WTC11 (cell line): Measurements from ENCODE around the gene ID3. TPM values are rescaled to one million over a fixed set of nuclear protein-coding genes. Genes with fewer than 3 reads are reported as not detected.

Source experiments
- ATAC-seq: fragments of 200-7000 bp; cut with Tn5 transposase; 2 replicates; pipeline ENCODE4 v1.10.0; 2021; ENCODE audit warnings: mild to moderate bottlenecking, moderate library complexity
- CTCF ChIA-PET: fragments of 300-600 bp; sonication (Branson Sonifier 250); formaldehyde crosslinking; loops from one replicate; lab custom pipeline; 2021; ENCODE audit warnings: antibody characterized with exemption; lab: Charles Lee
- POLR2A ChIA-PET: fragments of 350-600 bp; sonication (Branson Sonifier 250); formaldehyde crosslinking; loops from one replicate; lab custom pipeline; 2021; ENCODE audit warnings: antibody characterized with exemption; lab: Charles Lee
- DNase-seq: peaks from one replicate; pipeline ENCODE4 v3.0.0; 2021; ENCODE audit warnings: low spot score
- H3K27ac Mint-ChIP-seq: 2 replicates; pipeline ENCODE4 v1.8.0; 2021; ENCODE audit warnings: mixed read lengths
- H3K27me3 Mint-ChIP-seq: 2 replicates; pipeline ENCODE4 v1.8.0; 2021; ENCODE audit warnings: low read depth, mild to moderate bottlenecking, moderate library complexity, mixed read lengths
- H3K36me3 Mint-ChIP-seq: 2 replicates; pipeline ENCODE4 v1.8.0; 2021; ENCODE audit warnings: mixed read lengths
- H3K4me1 Mint-ChIP-seq: 2 replicates; pipeline ENCODE4 v1.8.0; 2022; ENCODE audit warnings: mixed read lengths
- H3K4me3 Mint-ChIP-seq: 2 replicates; pipeline ENCODE4 v1.8.0; 2021; ENCODE audit warnings: mild to moderate bottlenecking, moderate library complexity, mixed read lengths
- H3K9me3 Mint-ChIP-seq: 2 replicates; pipeline ENCODE4 v1.8.0; 2021; ENCODE audit warnings: mixed read lengths
- ELF4 ChIP-seq: sonication (generic); formaldehyde crosslinking; IDR thresholded peaks from 2 replicates; pipeline ENCODE4 v1.8.1; 2022; ENCODE audit warnings: low read depth, mild to moderate bottlenecking, moderate library complexity, missing genetic modification reagents
- EMX1 ChIP-seq: fragments of 250-450 bp; sonication (Bioruptor Pico); IDR thresholded peaks from 2 replicates; pipeline ENCODE4 v1.8.0; 2021; ENCODE audit warnings: mild to moderate bottlenecking
- ERG ChIP-seq: fragments of 250-450 bp; sonication (Bioruptor Pico); IDR thresholded peaks from 2 replicates; pipeline ENCODE4 v1.8.0; 2021; ENCODE audit warnings: mild to moderate bottlenecking
- FOXJ3 ChIP-seq: sonication (generic); formaldehyde crosslinking; IDR thresholded peaks from 2 replicates; pipeline ENCODE4 v1.9.0; 2021; ENCODE audit warnings: missing genetic modification reagents, mild to moderate bottlenecking, borderline replicate concordance
- FOXK1 ChIP-seq: sonication (generic); formaldehyde crosslinking; IDR thresholded peaks from 2 replicates; pipeline ENCODE4 v1.8.0; 2022; ENCODE audit warnings: mild to moderate bottlenecking, moderate library complexity, missing genetic modification reagents
- FOXP4 ChIP-seq: sonication (generic); formaldehyde crosslinking; IDR thresholded peaks from 2 replicates; pipeline ENCODE4 v1.8.0; 2022; ENCODE audit warnings: mild to moderate bottlenecking, missing genetic modification reagents
- GABPB1 ChIP-seq: sonication (generic); formaldehyde crosslinking; IDR thresholded peaks from 2 replicates; pipeline ENCODE4 v1.8.1; 2023; ENCODE audit warnings: mild to moderate bottlenecking, missing genetic modification reagents
- IRF1 ChIP-seq: sonication (generic); formaldehyde crosslinking; IDR thresholded peaks from 2 replicates; pipeline ENCODE4 v1.8.0; 2023; ENCODE audit warnings: missing genetic modification reagents
- IRF2 ChIP-seq: sonication (generic); formaldehyde crosslinking; IDR thresholded peaks from 2 replicates; pipeline ENCODE4 v1.8.0; 2022; ENCODE audit warnings: low read depth, missing genetic modification reagents, borderline replicate concordance
- JAZF1 ChIP-seq: fragments of 250-450 bp; sonication (Bioruptor Pico); IDR thresholded peaks from 2 replicates; pipeline ENCODE4 v1.9.0; 2021; ENCODE audit warnings: moderate library complexity, mild to moderate bottlenecking, inconsistent platforms
- NFATC4 ChIP-seq: fragments of 250-450 bp; sonication (Bioruptor Pico); IDR thresholded peaks from 2 replicates; pipeline ENCODE4 v1.9.0; 2021; ENCODE audit warnings: mild to moderate bottlenecking
- OVOL2 ChIP-seq: fragments of 250-450 bp; sonication (Bioruptor Pico); IDR thresholded peaks from 2 replicates; pipeline ENCODE4 v1.9.0; 2021; ENCODE audit warnings: mild to moderate bottlenecking, borderline replicate concordance
- PRDM15 ChIP-seq: sonication (generic); formaldehyde crosslinking; IDR thresholded peaks from 2 replicates; pipeline ENCODE4 v1.8.0; 2022; ENCODE audit warnings: missing genetic modification reagents
- SMAD3 ChIP-seq: sonication (generic); formaldehyde crosslinking; IDR thresholded peaks from 2 replicates; pipeline ENCODE4 v1.8.0; 2022; ENCODE audit warnings: missing genetic modification reagents, mild to moderate bottlenecking, borderline replicate concordance
- SP1 ChIP-seq: sonication (generic); formaldehyde crosslinking; conservative IDR thresholded peaks from 2 replicates; pipeline ENCODE4 v1.8.1; 2022; ENCODE audit warnings: missing genetic modification reagents
- TCF7 ChIP-seq: sonication (generic); formaldehyde crosslinking; IDR thresholded peaks from 2 replicates; pipeline ENCODE4 v1.8.0; 2022; ENCODE audit warnings: mild to moderate bottlenecking, low read depth, missing genetic modification reagents, moderate library complexity
- TP53 ChIP-seq: sonication (generic); formaldehyde crosslinking; IDR thresholded peaks from 2 replicates; pipeline ENCODE4 v1.8.1; 2023; ENCODE audit warnings: mild to moderate bottlenecking, missing genetic modification reagents
- USF1 ChIP-seq: sonication (generic); formaldehyde crosslinking; IDR thresholded peaks from 2 replicates; pipeline ENCODE4 v1.8.0; 2022; ENCODE audit warnings: mild to moderate bottlenecking, missing genetic modification reagents
- ZNF138 ChIP-seq: sonication (generic); formaldehyde crosslinking; conservative IDR thresholded peaks from 2 replicates; pipeline ENCODE4 v1.8.1; 2022; ENCODE audit warnings: mild to moderate bottlenecking, moderate library complexity, missing genetic modification reagents
- ZNF219 ChIP-seq: sonication (generic); formaldehyde crosslinking; IDR thresholded peaks from 2 replicates; pipeline ENCODE4 v1.8.0; 2023; ENCODE audit warnings: missing genetic modification reagents, mild to moderate bottlenecking, borderline replicate concordance
- ZNF416 ChIP-seq: fragments of 250-450 bp; sonication (Bioruptor Pico); IDR thresholded peaks from 2 replicates; pipeline ENCODE4 v1.9.0; 2021; ENCODE audit warnings: mild to moderate bottlenecking, inconsistent platforms
- total RNA-seq: library from RNA; stranded (reverse); gene quantifications from 3 replicates; pipeline ENCODE4 v1.2.3, GENCODE V29; 2021

Gene ID3
- total RNA-seq, 1 experiment from 2014 or later = 168 TPM

- no peaks in the 10 kb centered on the region for H3K36me3 Mint-ChIP-seq
- no peak overlapping the region for H3K27ac Mint-ChIP-seq
- CTCF ChIA-PET = interaction anchor here (1.3 to 8.0 kb wide), 8 partner anchors 13 to 245 kb away, joined by 3 to 101 read pairs (median 8); partner anchors contain the start of gene ASAP3
- no peak for TF ChIP-seq TP53 (CRISPR knock-in tag)
- no peak overlapping the region for H3K4me3 Mint-ChIP-seq
- POLR2A ChIA-PET = no interaction called here
- H3K9me3 Mint-ChIP-seq = no peaks in the 10 kb centered on the region
- peaks cover 36% of the 10 kb centered on the region for H3K27me3 Mint-ChIP-seq
- DNase-seq = no peak
- no peak for ATAC-seq
- peaks cover 28% of the 10 kb centered on the region for H3K4me1 Mint-ChIP-seq
Measured at GRCh38 chr1:23527366-23527765, 31.9 kb downstream of the ID3 start.

GRCh38 chr1:23526329-23527041 lies 32.8 kb downstream of the ID3 start:
- Mint-ChIP-seq H3K36me3 (peaks cover 4% of the 10 kb centered on the region), H3K4me1 (peaks cover 20% of the 10 kb centered on the region)
- TF ChIP-seq ELF4 (CRISPR knock-in tag) (no peak), OVOL2 (CRISPR knock-in tag) (no peak), NFATC4 (CRISPR knock-in tag) (no peak), JAZF1 (CRISPR knock-in tag) (no peak), SP1 (CRISPR knock-in tag) (no peak), ZNF138 (CRISPR knock-in tag) (no peak), GABPB1 (CRISPR knock-in tag) (no peak), SMAD3 (no peak), IRF1 (no peak), PRDM15 (CRISPR knock-in tag) (no peak)
- TF ChIP-seq, all 79 proteins: peak for 0
- no peak for ATAC-seq
- H3K9me3 Mint-ChIP-seq = no peaks in the 10 kb centered on the region
- no peak overlapping the region for H3K4me3 Mint-ChIP-seq
- no peak overlapping the region for H3K27ac Mint-ChIP-seq
- ChIA-PET CTCF (interaction anchor here (2.2 to 8.0 kb wide), 4 partner anchors 13 to 111 kb away, joined by 9 to 101 read pairs (median 38); no protein-coding TSS in a partner anchor), POLR2A (interaction anchor here (1.8 kb wide), 1 partner anchor 13 kb away, joined by 5 read pairs; no protein-coding TSS in a partner anchor)
- no peak for DNase-seq
- H3K27me3 Mint-ChIP-seq = peaks cover 27% of the 10 kb centered on the region

GRCh38 chr1:23525558-23526250 lies 33.6 kb downstream of the ID3 start:
- no peak for ATAC-seq
- ChIA-PET CTCF (interaction anchor here (1.0 to 8.0 kb wide), 4 partner anchors 14 to 112 kb away, joined by 3 to 101 read pairs (median 12); no protein-coding TSS in a partner anchor), POLR2A (interaction anchor here (0.9 to 1.8 kb wide), 3 partner anchors 14 to 28 kb away, joined by 4 to 5 read pairs (median 4); no protein-coding TSS in a partner anchor)
- H3K4me3 Mint-ChIP-seq = no peak overlapping the region
- DNase-seq = no peak
- H3K27me3 Mint-ChIP-seq = peaks cover 22% of the 10 kb centered on the region
- peaks cover 5% of the 10 kb centered on the region for H3K36me3 Mint-ChIP-seq
- no peak overlapping the region for H3K27ac Mint-ChIP-seq
- no peaks in the 10 kb centered on the region for H3K9me3 Mint-ChIP-seq
- peaks cover 18% of the 10 kb centered on the region for H3K4me1 Mint-ChIP-seq
- no peak for TF ChIP-seq IRF2 (CRISPR knock-in tag)
- no peak for TF ChIP-seq ZNF219 (CRISPR knock-in tag)
- no peak for TF ChIP-seq EMX1 (CRISPR knock-in tag)
- TF ChIP-seq ELF4 (CRISPR knock-in tag) = no peak
- no peak for TF ChIP-seq FOXJ3 (CRISPR knock-in tag)
- TF ChIP-seq FOXK1 (CRISPR knock-in tag) = no peak
- TF ChIP-seq FOXP4 (CRISPR knock-in tag) = no peak
- TF ChIP-seq ERG (CRISPR knock-in tag) = no peak
- no peak for TF ChIP-seq TCF7
- TF ChIP-seq SP1 (CRISPR knock-in tag) = no peak
- TF ChIP-seq ZNF416 (CRISPR knock-in tag) = no peak
- TF ChIP-seq USF1 (CRISPR knock-in tag) = no peak
